ENCODE data around the gene TRIM25. TPM values are rescaled to one million over a fixed set of nuclear protein-coding genes. Genes with fewer than 3 reads are reported as not detected.
A peak's percentile ranks its signal among the peaks of the same experiment; 100 is the strongest.

The TRIM25 gene
- total RNA-seq, 5 donors from 2014 or later (not counting 1 experiment from before 2014, with no cell fraction given): 41.4 to 59.7 (median 56.1) TPM

DNA sequence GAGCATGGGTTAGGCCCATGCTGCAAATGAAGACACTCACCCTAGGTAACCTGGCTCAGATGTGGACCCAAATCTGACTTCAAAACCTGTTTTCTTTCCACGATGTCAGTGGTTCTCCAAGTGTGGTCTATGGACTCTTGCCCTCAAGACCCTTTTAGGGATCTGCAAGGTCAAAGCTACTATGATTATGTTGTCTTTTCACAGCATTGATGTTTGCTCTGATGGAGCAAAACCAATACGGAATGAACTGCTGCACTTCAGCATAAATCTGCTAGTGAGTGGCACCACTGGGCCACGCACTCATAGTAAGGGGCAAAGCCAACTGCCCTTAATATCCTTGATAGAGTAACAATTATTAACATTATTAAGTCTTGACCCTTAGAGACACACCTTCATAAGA, 21.6 kb upstream of the TRIM25 start:
- H3K9me3 ChIP-seq: no peaks in the 10 kb centered on the region
- no peaks in the 10 kb centered on the region for H3K4me1 ChIP-seq (ENCODE audit: control insufficient read depth in 1 of 2, extremely low read depth in 1 of 2, insufficient read depth in 2 of 2, low read length in 2 of 2)
- peaks cover 0 to 3% (median 2%) of the 10 kb centered on the region in 3 donors for H3K4me1 Mint-ChIP-seq
- H3K27ac Mint-ChIP-seq: no peak overlapping the region
- ATAC-seq (replicated peaks in 1 of 4) (no peak), DNase-seq (no peak)
- H3K9me3 Mint-ChIP-seq: peaks cover 0 to 4% (median 0%) of the 10 kb centered on the region in 3 donors
- WGBS (ENCODE audit: insufficient coverage): 71% methylated on average over 1 of the region's 3 CpGs
- ChIA-PET CTCF (no interaction called here), POLR2A (no interaction called here)
- H3K36me3 ChIP-seq (ENCODE audit: control insufficient read depth in 2 of 2, extremely low read depth in 1 of 2, insufficient read depth in 1 of 2, low read length in 1 of 2): peaks cover 8 to 39% of the 10 kb centered on the region in 2 donors
- H3K27me3 ChIP-seq (replicated peaks in 1 of 2; ENCODE audit: control insufficient read depth in 2 of 2, extremely low read depth in 1 of 2, insufficient read depth in 2 of 2, low read length in 1 of 2): no peaks in the 10 kb centered on the region
- H3K27ac ChIP-seq (ENCODE audit: low read length): no peak overlapping the region
- peaks cover 43% of the 10 kb centered on the region for H3K36me3 Mint-ChIP-seq
- H3K4me3 Mint-ChIP-seq: no peak overlapping the region
- H3K4me3 ChIP-seq (ENCODE audit: control insufficient read depth in 1 of 2, extremely low read depth in 1 of 2, low read length in 1 of 2): no peak overlapping the region
- no peaks in the 10 kb centered on the region for H3K27me3 Mint-ChIP-seq

GRCh38 chr17:56934280-56934679, 20.4 kb upstream of the TRIM25 start:
- H3K4me1 Mint-ChIP-seq: peaks cover 0 to 3% (median 2%) of the 10 kb centered on the region in 3 donors
- no peaks in the 10 kb centered on the region for H3K9me3 ChIP-seq
- peaks cover 0 to 6% (median 5%) of the 10 kb centered on the region in 3 donors for H3K9me3 Mint-ChIP-seq
- no CpG with 5 or more reads among the region's 4 CpGs for WGBS (ENCODE audit: insufficient coverage)
- ATAC-seq (replicated peaks in 1 of 4) (no peak), DNase-seq (peak in 1 of 35 experiments; percentile 17)
- H3K4me3 ChIP-seq (ENCODE audit: control insufficient read depth in 1 of 2, extremely low read depth in 1 of 2, low read length in 1 of 2): no peak overlapping the region
- H3K36me3 ChIP-seq (ENCODE audit: control insufficient read depth in 2 of 2, extremely low read depth in 1 of 2, insufficient read depth in 1 of 2, low read length in 1 of 2): peaks cover 8 to 31% of the 10 kb centered on the region in 2 donors
- CTCF ChIA-PET: interaction anchor here in 1 of 2 donors (0.6 kb wide), 1 partner anchor 11 kb away, joined by 6 read pairs; no protein-coding TSS in a partner anchor
- H3K4me3 Mint-ChIP-seq: no peak overlapping the region
- no peak overlapping the region for H3K27ac Mint-ChIP-seq
- H3K27me3 Mint-ChIP-seq: no peaks in the 10 kb centered on the region
- no peaks in the 10 kb centered on the region for H3K4me1 ChIP-seq (ENCODE audit: control insufficient read depth in 1 of 2, extremely low read depth in 1 of 2, insufficient read depth in 2 of 2, low read length in 2 of 2)
- H3K27ac ChIP-seq (ENCODE audit: low read length): no peak overlapping the region
- H3K36me3 Mint-ChIP-seq: peaks cover 39% of the 10 kb centered on the region
- POLR2A ChIA-PET: no interaction called here
- no peaks in the 10 kb centered on the region for H3K27me3 ChIP-seq (replicated peaks in 1 of 2; ENCODE audit: control insufficient read depth in 2 of 2, extremely low read depth in 1 of 2, insufficient read depth in 2 of 2, low read length in 1 of 2)

DNA sequence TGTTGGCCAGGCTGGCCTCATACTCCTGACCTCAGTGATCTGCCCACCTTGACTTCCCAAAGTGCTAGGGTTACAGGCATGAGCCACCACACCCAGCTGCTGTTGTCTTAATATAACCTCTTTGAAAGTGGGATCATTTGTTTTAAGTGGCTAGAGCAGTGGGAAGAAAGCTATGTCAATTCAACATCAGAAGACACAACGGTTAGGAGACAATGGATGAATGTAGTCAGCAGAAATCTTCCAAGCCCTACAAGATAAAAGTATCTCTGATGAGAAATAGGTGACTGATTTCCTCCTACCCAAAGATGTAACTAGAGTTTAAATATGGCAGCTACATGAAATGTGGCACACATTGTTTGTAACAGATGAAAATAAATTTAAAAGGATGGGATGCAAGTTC, 20.0 kb upstream of the TRIM25 start:
- DNase-seq (no peak), ATAC-seq (replicated peaks in 1 of 4) (no peak)
- no peak overlapping the region for H3K4me3 ChIP-seq (ENCODE audit: control insufficient read depth in 1 of 2, extremely low read depth in 1 of 2, low read length in 1 of 2)
- POLR2A ChIA-PET: interaction anchor here in 1 of 2 donors (0.9 kb wide), 1 partner anchor 20 kb away, joined by 3 read pairs; the partner anchor contains the start of gene TRIM25
- no peaks in the 10 kb centered on the region for H3K27me3 ChIP-seq (replicated peaks in 1 of 2; ENCODE audit: control insufficient read depth in 2 of 2, extremely low read depth in 1 of 2, insufficient read depth in 2 of 2, low read length in 1 of 2)
- Mint-ChIP-seq H3K4me3 (no peak overlapping the region), H3K27ac (no peak overlapping the region), H3K36me3 (peaks cover 35% of the 10 kb centered on the region), H3K9me3 (peaks cover 0 to 6% (median 6%) of the 10 kb centered on the region in 3 donors), H3K4me1 (peaks cover 0 to 3% (median 2%) of the 10 kb centered on the region in 3 donors), H3K27me3 (no peaks in the 10 kb centered on the region)
- no peaks in the 10 kb centered on the region for H3K9me3 ChIP-seq
- H3K36me3 ChIP-seq (ENCODE audit: control insufficient read depth in 2 of 2, extremely low read depth in 1 of 2, insufficient read depth in 1 of 2, low read length in 1 of 2): peaks cover 8 to 29% of the 10 kb centered on the region in 2 donors
- H3K27ac ChIP-seq (ENCODE audit: low read length): no peak overlapping the region
- CTCF ChIA-PET: interaction anchor here in 1 of 2 donors (0.6 kb wide), 1 partner anchor 10 kb away, joined by 6 read pairs; no protein-coding TSS in a partner anchor
- WGBS (ENCODE audit: insufficient coverage): no CpG with 5 or more reads among the region's 1 CpG
- no peaks in the 10 kb centered on the region for H3K4me1 ChIP-seq (ENCODE audit: control insufficient read depth in 1 of 2, extremely low read depth in 1 of 2, insufficient read depth in 2 of 2, low read length in 2 of 2)

DNA sequence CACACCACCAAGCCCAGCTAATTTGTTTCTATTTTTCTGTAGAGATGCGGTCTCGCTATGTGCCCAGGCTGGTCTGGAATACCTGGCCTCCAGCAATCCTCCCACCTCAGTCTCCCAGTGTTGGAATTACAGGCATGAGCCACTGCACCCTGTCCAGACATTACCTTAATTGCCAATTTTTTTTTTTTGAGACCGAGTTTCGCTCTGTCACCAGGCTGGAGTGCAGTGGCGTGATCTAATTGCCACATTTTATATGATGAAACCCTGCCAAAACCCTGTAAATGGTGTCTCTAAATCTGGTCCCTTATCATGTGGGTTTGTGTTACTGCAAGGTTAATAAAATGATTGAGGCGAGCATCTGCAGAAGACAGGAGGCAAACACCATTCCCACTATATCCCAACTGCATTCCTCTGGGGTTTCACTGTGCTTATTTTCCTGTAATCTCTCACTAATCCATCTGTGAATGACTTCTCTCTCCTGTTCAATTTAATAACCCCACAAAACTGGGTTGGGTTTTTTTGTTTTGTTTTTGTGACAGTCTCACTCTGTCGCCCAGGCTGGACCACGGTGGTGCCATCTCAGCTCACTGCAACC, 19.4 kb upstream of the TRIM25 start:
- Histone ChIP-seq H3K27me3 (replicated peaks in 1 of 2; ENCODE audit: control insufficient read depth in 2 of 2, extremely low read depth in 1 of 2, insufficient read depth in 2 of 2, low read length in 1 of 2) (no peaks in the 10 kb centered on the region), H3K9me3 (no peaks in the 10 kb centered on the region), H3K4me1 (ENCODE audit: control insufficient read depth in 1 of 2, extremely low read depth in 1 of 2, insufficient read depth in 2 of 2, low read length in 2 of 2) (no peaks in the 10 kb centered on the region), H3K36me3 (ENCODE audit: control insufficient read depth in 2 of 2, extremely low read depth in 1 of 2, insufficient read depth in 1 of 2, low read length in 1 of 2) (peaks cover 8 to 23% of the 10 kb centered on the region in 2 donors), H3K27ac (ENCODE audit: low read length) (no peak overlapping the region), H3K4me3 (ENCODE audit: control insufficient read depth in 1 of 2, extremely low read depth in 1 of 2, low read length in 1 of 2) (no peak overlapping the region)
- WGBS (ENCODE audit: insufficient coverage): 94% methylated on average over 3 of the region's 8 CpGs
- ChIA-PET CTCF (interaction anchor here (0.6 to 0.9 kb wide), 3 partner anchors 10 to 1146 kb away, joined by 3 to 6 read pairs (median 3); no protein-coding TSS in a partner anchor), POLR2A (interaction anchor here in 1 of 2 donors (0.5 to 0.9 kb wide), 2 partner anchors 19 to 135 kb away, joined by 3 read pairs; partner anchors contain the start of gene TRIM25)
- H3K36me3 Mint-ChIP-seq: peaks cover 29% of the 10 kb centered on the region
- H3K27me3 Mint-ChIP-seq: no peaks in the 10 kb centered on the region
- H3K4me1 Mint-ChIP-seq: peaks cover 0 to 3% (median 2%) of the 10 kb centered on the region in 3 donors
- no peak for ATAC-seq (replicated peaks in 1 of 4)
- DNase-seq: no peak
- no peak overlapping the region for H3K27ac Mint-ChIP-seq
- H3K9me3 Mint-ChIP-seq: peaks cover 0 to 6% (median 6%) of the 10 kb centered on the region in 3 donors
- H3K4me3 Mint-ChIP-seq: no peak overlapping the region

- peaks cover 6 to 8% of the 10 kb centered on the region in 2 donors for H3K36me3 ChIP-seq (ENCODE audit: control insufficient read depth in 2 of 2, extremely low read depth in 1 of 2, insufficient read depth in 1 of 2, low read length in 1 of 2)
- Mint-ChIP-seq H3K36me3 (peaks cover 13% of the 10 kb centered on the region), H3K27ac (no peak overlapping the region), H3K4me1 (peaks cover 0 to 2% (median 0%) of the 10 kb centered on the region in 3 donors), H3K27me3 (no peaks in the 10 kb centered on the region), H3K4me3 (no peak overlapping the region), H3K9me3 (peaks cover 0 to 6% (median 6%) of the 10 kb centered on the region in 3 donors)
- ChIA-PET POLR2A (no interaction called here), CTCF (interaction anchor here in 1 of 2 donors (0.5 to 1.0 kb wide), 2 partner anchors 113 to 272 kb away, joined by 3 to 4 read pairs; no protein-coding TSS in a partner anchor)
- no peak for DNase-seq
- no peak overlapping the region for H3K27ac ChIP-seq (ENCODE audit: low read length)
- H3K4me3 ChIP-seq (ENCODE audit: control insufficient read depth in 1 of 2, extremely low read depth in 1 of 2, low read length in 1 of 2): no peak overlapping the region
- WGBS (ENCODE audit: insufficient coverage): no CpG with 5 or more reads among the region's 2 CpGs
- H3K27me3 ChIP-seq (replicated peaks in 1 of 2; ENCODE audit: control insufficient read depth in 2 of 2, extremely low read depth in 1 of 2, insufficient read depth in 2 of 2, low read length in 1 of 2): no peaks in the 10 kb centered on the region
- H3K9me3 ChIP-seq: no peaks in the 10 kb centered on the region
- no peak for ATAC-seq (replicated peaks in 1 of 4)
- no peaks in the 10 kb centered on the region for H3K4me1 ChIP-seq (ENCODE audit: control insufficient read depth in 1 of 2, extremely low read depth in 1 of 2, insufficient read depth in 2 of 2, low read length in 2 of 2)
These were observed 17.0 kb upstream of the TRIM25 start for GRCh38 chr17:56930739-56931337.

- ChIA-PET POLR2A (no interaction called here), CTCF (no interaction called here)
- peaks cover 0 to 6% (median 6%) of the 10 kb centered on the region in 3 donors for H3K9me3 Mint-ChIP-seq
- no peak overlapping the region for H3K27ac Mint-ChIP-seq
- H3K4me3 ChIP-seq (ENCODE audit: control insufficient read depth in 1 of 2, extremely low read depth in 1 of 2, low read length in 1 of 2): no peak overlapping the region
- peaks cover 0 to 4% of the 10 kb centered on the region in 2 donors for H3K36me3 ChIP-seq (ENCODE audit: control insufficient read depth in 2 of 2, extremely low read depth in 1 of 2, insufficient read depth in 1 of 2, low read length in 1 of 2)
- no peak for ATAC-seq (replicated peaks in 1 of 4)
- no peaks in the 10 kb centered on the region for H3K27me3 ChIP-seq (replicated peaks in 1 of 2; ENCODE audit: control insufficient read depth in 2 of 2, extremely low read depth in 1 of 2, insufficient read depth in 2 of 2, low read length in 1 of 2)
- H3K4me1 ChIP-seq (ENCODE audit: control insufficient read depth in 1 of 2, extremely low read depth in 1 of 2, insufficient read depth in 2 of 2, low read length in 2 of 2): no peaks in the 10 kb centered on the region
- H3K36me3 Mint-ChIP-seq: peaks cover 11% of the 10 kb centered on the region
- no peaks in the 10 kb centered on the region for H3K27me3 Mint-ChIP-seq
- no peak overlapping the region for H3K27ac ChIP-seq (ENCODE audit: low read length)
- no peak overlapping the region for H3K4me3 Mint-ChIP-seq
- no peaks in the 10 kb centered on the region for H3K9me3 ChIP-seq
- H3K4me1 Mint-ChIP-seq: peaks cover 0 to under 1% (median 0%) of the 10 kb centered on the region in 3 donors
- no peak for DNase-seq
These were observed 15.6 kb upstream of the TRIM25 start for GRCh38 chr17:56929362-56929969.

All from T-cell (primary cell).